Activated naive CD8-positive, alpha-beta T cell treated with anti-CD3 and anti-CD28 coated beads, Interleukin-2, amount 10 ng/mL, durations not matched to agents 7 days and 5 days (primary cell): ENCODE measurements around the gene AFF3. TPM values are rescaled to one million over a fixed set of nuclear protein-coding genes. Genes with fewer than 3 reads are reported as not detected.

Experiments used
- ATAC-seq: fragments of 150-1000 bp; cut with Tn5 transposase; one replicate; pipeline ENCODE4 v1.10.0; 2021; ENCODE audit warnings: low read depth, moderate library complexity
- POLR2A ChIA-PET: fragments of 350-600 bp; sonication (Branson Sonifier 250); formaldehyde crosslinking; loops from one replicate; lab custom pipeline; 2021; ENCODE audit warnings: antibody characterized with exemption; lab: Charles Lee
- DNase-seq: peaks from one replicate; pipeline ENCODE4 v3.0.0; 2021
- H3K27ac Mint-ChIP-seq: one replicate; pipeline ENCODE4 v1.8.0; 2022; ENCODE audit warnings: mild to moderate bottlenecking, mixed read lengths
- H3K27me3 Mint-ChIP-seq: one replicate; pipeline ENCODE4 v1.8.0; 2022; ENCODE audit warnings: mild to moderate bottlenecking, moderate library complexity, mixed read lengths
- H3K36me3 Mint-ChIP-seq: one replicate; pipeline ENCODE4 v1.8.0; 2021; ENCODE audit warnings: mild to moderate bottlenecking, mixed read lengths
- H3K4me1 Mint-ChIP-seq: one replicate; pipeline ENCODE4 v1.8.0; 2021; ENCODE audit warnings: mixed read lengths
- H3K4me3 Mint-ChIP-seq: one replicate; pipeline ENCODE4 v1.8.0; 2022; ENCODE audit warnings: mild to moderate bottlenecking, moderate library complexity, mixed read lengths
- H3K9me3 Mint-ChIP-seq: one replicate; pipeline ENCODE4 v1.8.0; 2021; ENCODE audit warnings: mixed read lengths
- total RNA-seq, 2 experiments: library from RNA; stranded (reverse); gene quantifications; one replicate each; pipeline ENCODE4 v1.2.3, GENCODE V29; 2021

The AFF3 gene
- total RNA-seq, 2 experiments from 2014 or later = 1.8 to 2.2 TPM

GRCh38 chr2:99805930-99806476 is 336.4 kb downstream of the AFF3 start:
- Mint-ChIP-seq H3K27ac (no peak overlapping the region), H3K4me3 (no peak overlapping the region), H3K27me3 (peaks cover 21% of the 10 kb centered on the region), H3K36me3 (no peaks in the 10 kb centered on the region), H3K4me1 (no peaks in the 10 kb centered on the region), H3K9me3 (no peaks in the 10 kb centered on the region)
- POLR2A ChIA-PET = no interaction called here
- ATAC-seq = no peak
- DNase-seq = no peak

- no peaks in the 10 kb centered on the region for H3K36me3 Mint-ChIP-seq
- H3K4me1 Mint-ChIP-seq = no peaks in the 10 kb centered on the region
- H3K4me3 Mint-ChIP-seq = no peak overlapping the region
- H3K27ac Mint-ChIP-seq = no peak overlapping the region
- no peak for ATAC-seq
- POLR2A ChIA-PET = no interaction called here
- DNase-seq = no peak
- H3K27me3 Mint-ChIP-seq = peaks cover 22% of the 10 kb centered on the region
- H3K9me3 Mint-ChIP-seq = no peaks in the 10 kb centered on the region
These were observed 338.5 kb downstream of the AFF3 start for GRCh38 chr2:99803846-99804245.

- no peak overlapping the region for H3K4me3 Mint-ChIP-seq
- H3K36me3 Mint-ChIP-seq = no peaks in the 10 kb centered on the region
- no peaks in the 10 kb centered on the region for H3K9me3 Mint-ChIP-seq
- POLR2A ChIA-PET = no interaction called here
- ATAC-seq (no peak), DNase-seq (no peak)
- no peak overlapping the region for H3K27ac Mint-ChIP-seq
- peaks cover 19% of the 10 kb centered on the region for H3K27me3 Mint-ChIP-seq
- H3K4me1 Mint-ChIP-seq = no peaks in the 10 kb centered on the region
These were observed 339.7 kb downstream of the AFF3 start for GRCh38 chr2:99802734-99803133.

DNA sequence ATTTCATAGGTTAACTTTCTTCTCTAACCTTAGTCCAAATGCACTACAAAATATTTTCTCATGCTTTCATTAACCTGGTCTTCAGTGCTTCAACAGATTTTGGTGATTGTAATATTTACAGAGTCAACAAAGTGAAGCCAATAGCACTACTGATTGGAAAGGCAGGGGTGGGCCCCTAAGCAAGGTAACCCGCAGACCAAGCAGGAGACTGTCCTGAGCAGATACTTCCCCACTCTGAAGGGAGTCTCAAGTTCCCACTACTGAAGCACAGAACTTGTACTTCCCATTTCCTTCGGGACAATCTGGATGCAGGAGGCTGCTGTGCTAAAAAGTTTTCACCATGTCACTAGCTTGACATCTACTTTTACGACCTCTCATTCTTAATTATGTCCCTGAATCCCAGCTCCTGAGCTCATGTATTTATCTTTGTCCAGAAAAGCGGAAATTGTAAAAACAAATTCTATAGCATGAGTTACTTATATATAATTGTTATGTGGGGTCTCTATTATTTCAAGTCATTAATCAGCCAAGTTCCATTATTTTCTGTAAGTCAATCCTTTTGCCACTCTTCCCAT is 341.0 kb downstream of the AFF3 start:
- no peaks in the 10 kb centered on the region for H3K4me1 Mint-ChIP-seq
- POLR2A ChIA-PET = no interaction called here

DNA sequence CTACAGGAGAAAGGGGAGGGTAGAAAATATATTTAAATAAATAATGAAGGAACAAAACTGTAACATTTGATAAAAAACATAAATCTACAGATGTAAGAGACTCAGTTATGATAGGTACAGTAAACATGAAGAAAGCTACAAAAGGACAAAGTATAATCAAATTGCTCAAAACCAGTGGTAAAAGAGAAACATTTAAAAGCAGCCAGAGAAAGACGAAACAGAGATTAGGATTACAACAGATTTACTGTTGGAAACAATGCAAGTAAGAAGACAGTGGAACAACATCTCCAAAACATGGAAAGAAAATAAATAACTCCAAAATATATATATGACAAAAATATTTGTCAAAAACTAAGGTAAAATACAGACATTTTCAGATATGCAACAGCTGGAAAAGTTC is 344.9 kb downstream of the AFF3 start:
- DNase-seq (no peak), ATAC-seq (no peak)
- H3K4me1 Mint-ChIP-seq = no peaks in the 10 kb centered on the region
- H3K9me3 Mint-ChIP-seq = peaks cover 4% of the 10 kb centered on the region
- peaks cover 13% of the 10 kb centered on the region for H3K27me3 Mint-ChIP-seq
- no peak overlapping the region for H3K4me3 Mint-ChIP-seq
- POLR2A ChIA-PET = no interaction called here
- no peaks in the 10 kb centered on the region for H3K36me3 Mint-ChIP-seq
- H3K27ac Mint-ChIP-seq = no peak overlapping the region

More for the DNA sequence above, 341.0 kb downstream of the AFF3 start:
- H3K27me3 Mint-ChIP-seq = peaks cover 23% of the 10 kb centered on the region
- no peak overlapping the region for H3K27ac Mint-ChIP-seq
- H3K4me3 Mint-ChIP-seq = no peak overlapping the region
- DNase-seq (no peak), ATAC-seq (no peak)
- peaks cover 4% of the 10 kb centered on the region for H3K9me3 Mint-ChIP-seq
- no peaks in the 10 kb centered on the region for H3K36me3 Mint-ChIP-seq

- no peak overlapping the region for H3K27ac Mint-ChIP-seq
- ATAC-seq (no peak), DNase-seq (no peak)
- H3K4me1 Mint-ChIP-seq = no peaks in the 10 kb centered on the region
- POLR2A ChIA-PET = no interaction called here
- peaks cover 4% of the 10 kb centered on the region for H3K9me3 Mint-ChIP-seq
- no peak overlapping the region for H3K4me3 Mint-ChIP-seq
- H3K27me3 Mint-ChIP-seq = peaks cover 13% of the 10 kb centered on the region
- no peaks in the 10 kb centered on the region for H3K36me3 Mint-ChIP-seq
These were observed 348.0 kb downstream of the AFF3 start for GRCh38 chr2:99794414-99794813.

DNA sequence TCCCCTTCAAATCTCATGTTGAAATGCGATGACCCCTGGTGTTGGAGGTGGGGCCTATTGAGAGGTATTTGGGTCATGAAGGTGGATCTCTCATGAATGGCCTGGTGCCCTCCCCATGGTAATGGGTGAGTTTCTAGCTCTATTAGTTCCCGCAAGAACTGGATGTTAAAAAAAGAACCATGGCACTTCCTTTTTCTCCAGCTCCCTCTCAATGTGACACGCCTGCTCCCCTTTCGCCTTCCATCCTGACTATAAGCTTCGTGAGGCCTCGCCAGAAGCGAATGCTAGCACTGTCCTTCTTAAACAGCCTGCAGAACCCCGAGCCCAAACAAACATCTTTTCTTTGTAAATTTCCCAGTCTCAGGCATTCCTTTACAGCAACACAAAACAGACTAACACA is 349.4 kb downstream of the AFF3 start:
- DNase-seq (no peak), ATAC-seq (no peak)
- peaks cover 13% of the 10 kb centered on the region for H3K27me3 Mint-ChIP-seq
- peaks cover 4% of the 10 kb centered on the region for H3K9me3 Mint-ChIP-seq
- no peaks in the 10 kb centered on the region for H3K36me3 Mint-ChIP-seq
- POLR2A ChIA-PET = no interaction called here
- no peaks in the 10 kb centered on the region for H3K4me1 Mint-ChIP-seq
- H3K4me3 Mint-ChIP-seq = no peak overlapping the region
- no peak overlapping the region for H3K27ac Mint-ChIP-seq

GRCh38 chr2:99789849-99790248 is 352.5 kb downstream of the AFF3 start:
- ATAC-seq = no peak
- H3K36me3 Mint-ChIP-seq = no peaks in the 10 kb centered on the region
- no peaks in the 10 kb centered on the region for H3K4me1 Mint-ChIP-seq
- no peak overlapping the region for H3K27ac Mint-ChIP-seq
- H3K9me3 Mint-ChIP-seq = no peaks in the 10 kb centered on the region
- POLR2A ChIA-PET = no interaction called here
- peaks cover 5% of the 10 kb centered on the region for H3K27me3 Mint-ChIP-seq
- DNase-seq = no peak
- H3K4me3 Mint-ChIP-seq = no peak overlapping the region

DNA sequence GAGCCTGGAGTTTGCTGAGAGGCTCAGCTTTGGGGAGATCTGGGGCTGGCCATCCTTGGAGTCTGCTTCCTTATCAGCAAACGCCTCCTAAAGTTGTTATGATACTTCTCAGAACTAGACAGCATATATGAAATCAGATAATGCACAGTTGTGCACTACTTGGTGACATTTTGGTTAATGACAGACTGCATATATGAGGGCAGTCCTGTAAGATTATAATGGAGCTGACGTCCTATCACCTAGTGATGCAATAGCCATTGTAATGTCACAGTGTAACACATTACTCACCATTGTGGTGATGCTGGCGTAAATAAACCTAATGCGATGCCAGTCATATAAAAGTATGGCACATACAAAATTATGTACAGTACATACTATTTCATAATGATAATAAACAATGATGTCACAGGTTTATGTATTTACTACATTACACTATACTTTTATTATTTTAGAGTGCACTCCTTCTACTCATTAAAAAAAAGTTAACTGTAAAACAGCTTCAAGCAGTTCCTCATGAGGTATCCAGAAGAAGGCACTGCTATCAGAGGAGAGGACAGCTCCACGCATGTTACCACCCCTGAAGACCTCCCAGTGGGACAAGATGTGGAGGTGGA is 354.5 kb downstream of the AFF3 start:
- ATAC-seq (no peak), DNase-seq (no peak)
- Mint-ChIP-seq H3K9me3 (no peaks in the 10 kb centered on the region), H3K4me3 (no peak overlapping the region), H3K27me3 (peaks cover 5% of the 10 kb centered on the region), H3K36me3 (no peaks in the 10 kb centered on the region), H3K27ac (no peak overlapping the region), H3K4me1 (no peaks in the 10 kb centered on the region)
- POLR2A ChIA-PET = no interaction called here

DNA sequence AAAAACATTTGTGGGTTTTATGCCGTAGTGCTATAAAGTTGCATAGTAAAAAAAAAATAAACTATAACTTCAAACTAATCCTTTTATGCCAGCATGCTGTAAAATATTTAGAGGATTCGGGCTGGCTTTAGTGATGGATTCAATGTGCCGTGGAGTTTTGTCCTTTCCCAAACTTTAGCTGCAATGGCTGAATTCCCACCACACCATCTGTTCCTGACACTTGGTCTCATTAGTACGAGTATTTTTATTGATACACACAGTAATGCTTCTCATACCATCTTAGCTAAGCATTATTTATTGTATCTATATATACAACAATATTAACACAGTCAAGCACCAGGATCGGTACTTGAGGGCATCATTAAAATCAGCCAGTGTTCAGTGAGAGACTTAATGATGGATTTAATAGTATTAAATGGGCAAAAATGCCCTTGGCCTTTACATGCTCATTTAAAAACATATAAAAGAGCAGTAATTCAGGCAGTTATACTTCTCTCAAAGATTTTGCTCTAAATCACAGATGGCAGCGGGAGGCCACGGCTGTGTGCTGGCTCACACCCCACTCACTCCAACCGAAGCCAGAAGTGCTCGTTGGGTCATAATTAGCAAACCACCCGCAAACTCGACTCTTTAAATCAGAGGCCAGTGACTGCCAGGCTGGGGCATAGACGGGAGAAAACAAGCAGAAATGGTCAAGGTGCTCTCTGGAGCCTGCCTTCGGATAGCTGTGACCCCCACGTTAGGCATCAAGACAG is 355.6 kb downstream of the AFF3 start:
- H3K4me1 Mint-ChIP-seq = no peaks in the 10 kb centered on the region
- H3K36me3 Mint-ChIP-seq = no peaks in the 10 kb centered on the region
- H3K9me3 Mint-ChIP-seq = no peaks in the 10 kb centered on the region
- no peak for DNase-seq
- no peak overlapping the region for H3K27ac Mint-ChIP-seq
- ATAC-seq = no peak
- peaks cover 5% of the 10 kb centered on the region for H3K27me3 Mint-ChIP-seq
- POLR2A ChIA-PET = no interaction called here
- no peak overlapping the region for H3K4me3 Mint-ChIP-seq

DNA sequence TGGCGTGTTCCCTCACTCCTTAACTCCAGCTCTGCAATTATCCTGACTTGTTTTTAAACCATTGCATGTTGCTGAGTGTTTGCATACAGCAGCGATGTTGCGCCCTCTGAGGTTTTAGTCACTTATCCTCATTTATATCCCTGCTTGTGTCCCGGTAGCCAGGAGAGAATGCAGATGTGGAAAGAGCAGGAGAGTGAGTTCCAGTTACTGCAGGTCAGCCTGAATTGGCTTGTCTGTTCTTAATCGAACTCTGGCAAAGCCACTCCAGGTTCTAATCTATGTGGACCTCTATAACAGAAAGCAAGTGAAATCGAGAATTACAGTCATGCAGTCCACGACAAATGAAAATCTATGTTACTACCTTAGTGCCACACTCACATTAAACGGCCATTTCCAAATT is 357.4 kb downstream of the AFF3 start:
- H3K36me3 Mint-ChIP-seq = no peaks in the 10 kb centered on the region
- no peak for ATAC-seq
- H3K27me3 Mint-ChIP-seq = no peaks in the 10 kb centered on the region
- H3K27ac Mint-ChIP-seq = no peak overlapping the region
- no peak for DNase-seq
- H3K9me3 Mint-ChIP-seq = no peaks in the 10 kb centered on the region
- no peak overlapping the region for H3K4me3 Mint-ChIP-seq
- no peaks in the 10 kb centered on the region for H3K4me1 Mint-ChIP-seq
- POLR2A ChIA-PET = no interaction called here

DNA sequence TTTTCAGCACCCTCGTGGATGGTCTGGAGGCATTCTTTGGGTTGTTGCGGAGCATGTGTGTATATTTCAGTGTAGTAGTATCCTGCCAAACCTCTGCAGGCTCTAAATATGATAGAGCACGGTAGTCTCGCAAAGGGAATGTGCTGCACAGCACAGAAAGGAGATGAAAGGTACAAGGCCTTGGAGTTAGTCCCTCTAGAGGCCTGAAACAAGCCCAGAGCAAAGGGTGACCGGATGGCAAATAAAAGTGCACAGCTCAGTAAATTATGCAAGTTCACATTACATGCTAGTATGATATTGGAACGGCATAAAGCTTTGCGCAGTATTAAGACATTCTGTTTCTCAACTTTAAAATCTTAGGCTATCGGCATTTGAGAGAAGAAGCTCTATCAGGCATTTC is 358.1 kb downstream of the AFF3 start:
- Mint-ChIP-seq H3K4me3 (no peak overlapping the region), H3K27ac (no peak overlapping the region), H3K9me3 (peaks cover 1% of the 10 kb centered on the region), H3K4me1 (no peaks in the 10 kb centered on the region), H3K36me3 (no peaks in the 10 kb centered on the region), H3K27me3 (no peaks in the 10 kb centered on the region)
- POLR2A ChIA-PET = no interaction called here
- ATAC-seq = no peak
- DNase-seq = no peak

- no peak for ATAC-seq
- H3K9me3 Mint-ChIP-seq = peaks cover 3% of the 10 kb centered on the region
- H3K27me3 Mint-ChIP-seq = no peaks in the 10 kb centered on the region
- no peak overlapping the region for H3K27ac Mint-ChIP-seq
- H3K4me1 Mint-ChIP-seq = no peaks in the 10 kb centered on the region
- POLR2A ChIA-PET = no interaction called here
- H3K4me3 Mint-ChIP-seq = no peak overlapping the region
- no peaks in the 10 kb centered on the region for H3K36me3 Mint-ChIP-seq
- no peak for DNase-seq
These were observed 362.1 kb downstream of the AFF3 start for GRCh38 chr2:99780276-99780675.

GRCh38 chr2:99779276-99779675 is 363.1 kb downstream of the AFF3 start:
- H3K36me3 Mint-ChIP-seq = no peaks in the 10 kb centered on the region
- DNase-seq (no peak), ATAC-seq (no peak)
- no peaks in the 10 kb centered on the region for H3K4me1 Mint-ChIP-seq
- H3K9me3 Mint-ChIP-seq = peaks cover 3% of the 10 kb centered on the region
- no peak overlapping the region for H3K27ac Mint-ChIP-seq
- no peaks in the 10 kb centered on the region for H3K27me3 Mint-ChIP-seq
- H3K4me3 Mint-ChIP-seq = no peak overlapping the region
- POLR2A ChIA-PET = no interaction called here
